Activated CD4-positive, alpha-beta T cell treated with anti-CD3 and anti-CD28 coated beads, Interleukin-2, amount 50 U/mL, for 24 hours (primary cell): ENCODE results near the gene STK32A.
"Not testable (repeated sequence)": the region's sequence is repeated elsewhere in the genome, so short reads cannot be mapped to it uniquely, and the experiment has no call there.

ENCODE experiments used
- DNase-seq, 2 donors: peaks; one replicate each; pipeline ENCODE4 v3.0.0-alpha.2; 2020; ENCODE audit warnings: low read depth in 1 of 2, low spot score in 1 of 2

STK32A gene

DNA sequence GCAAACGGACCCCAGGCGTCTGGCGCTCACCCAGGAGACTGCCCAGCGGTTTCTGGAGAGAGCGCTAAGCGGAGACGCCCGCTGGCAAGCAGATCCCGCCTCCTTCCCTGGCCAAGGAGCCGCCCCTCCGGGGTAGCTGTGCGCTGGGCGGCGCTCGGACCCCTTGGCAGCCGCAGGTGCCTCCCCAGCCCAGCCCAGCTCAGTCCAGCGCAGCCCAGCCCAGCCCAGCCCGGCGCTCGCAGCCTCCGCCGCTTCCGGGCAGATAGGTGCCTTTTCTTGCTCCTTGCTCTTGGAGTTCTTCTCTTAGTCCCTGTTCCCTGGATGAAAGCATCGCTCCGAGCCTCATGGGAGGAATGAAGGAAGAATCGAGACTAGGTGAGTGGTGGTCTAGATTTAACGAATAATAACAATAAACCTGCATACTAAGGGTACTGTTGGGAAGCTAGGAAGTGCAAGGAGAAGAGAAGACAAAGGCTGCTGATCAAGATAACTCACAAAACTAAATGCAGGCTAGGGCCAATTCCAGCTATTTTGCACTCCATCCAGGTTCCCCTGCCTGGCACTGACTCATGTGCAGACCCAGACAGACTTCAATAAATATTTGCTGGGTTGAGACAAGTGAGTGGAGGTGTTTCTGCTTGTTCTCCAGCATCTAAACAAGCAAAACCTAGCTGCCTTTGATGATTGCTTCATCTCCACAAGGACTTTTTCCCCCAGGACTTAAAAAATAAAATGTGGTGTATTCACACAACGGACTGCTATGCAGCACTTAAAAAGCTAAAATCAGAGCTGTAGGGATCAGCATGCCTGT, at the start of gene STK32A:
Gene STK32A (plus strand): TSS at position 202 of the 811 bp plus-strand sequence. CDS start 4,609 bp downstream, outside the sequence.
- no peak for DNase-seq

DNA sequence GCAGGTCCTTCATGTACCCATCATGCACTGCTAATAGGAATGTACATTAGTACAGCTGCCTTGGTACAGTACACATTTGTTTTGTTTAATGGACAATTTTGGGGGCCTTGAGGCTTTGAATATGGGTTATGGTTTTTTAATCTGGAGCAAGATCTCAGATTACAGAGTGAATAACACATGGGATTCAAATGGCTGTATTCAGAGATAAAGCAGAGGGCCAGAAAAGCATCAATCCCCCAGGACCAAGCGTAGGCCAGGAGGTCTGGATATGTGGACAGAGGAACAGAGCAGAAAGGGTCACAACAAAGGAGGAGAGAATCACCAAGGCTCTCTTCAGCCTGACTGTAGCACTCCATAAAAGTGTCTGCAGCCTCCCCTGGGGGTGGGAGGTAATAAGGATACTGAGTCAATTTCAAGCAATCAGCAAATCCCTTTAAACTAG, 47.7 kb upstream of the STK32A start:
- DNase-seq, result no peak

DNA sequence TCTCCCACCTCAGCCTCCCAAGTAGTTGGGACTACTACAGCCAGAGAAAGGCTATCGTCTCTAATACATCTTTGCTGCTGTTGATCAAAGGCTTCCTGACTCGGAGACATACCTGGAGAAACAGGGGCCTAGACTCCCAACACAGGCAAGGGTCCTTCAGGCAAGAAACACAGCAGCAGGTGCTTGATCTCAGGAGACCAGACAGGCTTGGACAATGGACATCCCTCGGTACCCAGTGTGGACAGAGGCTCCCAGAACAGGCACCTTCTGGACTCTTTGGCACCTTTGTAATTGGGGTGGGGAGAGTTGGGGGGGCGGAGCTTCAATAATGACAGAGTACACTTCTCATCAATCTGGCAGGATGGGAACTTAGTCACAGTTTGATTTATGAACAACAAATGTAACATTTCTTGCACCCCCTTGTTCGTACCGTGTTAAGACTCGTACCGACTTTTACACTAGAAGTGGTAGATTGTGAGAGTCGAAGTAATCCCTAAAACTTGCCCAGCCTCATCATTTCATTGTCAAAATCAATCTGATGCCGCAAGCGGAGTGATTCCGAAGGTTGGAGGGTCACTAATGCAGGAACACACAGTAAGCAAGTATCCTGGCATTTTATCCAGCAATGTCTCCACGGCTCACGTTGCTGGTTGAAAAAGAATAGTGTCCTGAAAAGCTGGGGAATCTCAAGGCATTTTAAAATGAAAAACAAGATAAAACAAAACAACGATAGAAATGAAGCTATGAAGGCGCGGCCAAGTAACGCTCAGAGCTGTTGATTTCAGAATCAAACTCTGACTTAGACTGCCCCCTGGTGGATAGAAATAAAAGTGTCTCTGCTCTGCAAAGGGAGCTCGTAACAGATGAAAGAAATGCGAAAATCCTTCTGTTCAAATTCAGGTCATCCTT, 46.4 kb upstream of the STK32A start:
- DNase-seq, result peak in 1 of 2 donors; percentile 33

DNA sequence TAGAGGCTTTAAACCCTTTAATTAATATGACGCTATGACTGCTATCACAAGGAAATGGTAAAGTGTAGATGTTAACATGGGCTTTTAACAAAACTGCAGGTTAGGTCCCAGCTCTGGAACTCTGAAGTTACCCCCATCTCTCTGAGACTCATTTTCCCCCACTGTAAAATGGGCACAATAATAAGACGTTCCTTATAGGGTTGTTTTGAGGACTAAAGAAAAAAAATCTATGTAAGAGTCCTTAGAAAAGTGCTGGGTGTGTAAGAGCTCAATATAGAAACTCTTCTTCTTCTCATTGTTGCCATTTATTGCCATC, 45.8 kb upstream of the STK32A start:
- DNase-seq, result no peak

DNA sequence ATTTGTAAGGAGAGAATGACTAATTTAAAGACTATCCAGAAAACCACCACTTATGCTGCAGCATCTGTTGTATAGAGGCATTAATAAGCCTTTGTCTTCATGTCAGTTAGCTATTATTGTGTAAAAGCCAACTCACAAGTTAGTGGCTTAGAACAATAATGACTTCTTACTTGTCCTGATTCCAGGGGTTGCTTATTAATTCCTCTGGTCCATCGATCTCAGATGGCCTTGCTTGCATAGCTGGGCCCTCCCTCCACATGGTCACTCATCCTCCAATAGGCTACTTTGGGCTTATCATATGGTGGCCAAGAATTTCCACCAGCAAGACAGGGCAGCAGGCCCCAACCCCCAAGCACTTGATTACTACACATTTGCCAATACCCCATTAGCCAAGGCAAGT, 44.5 kb upstream of the STK32A start:
- no peak for DNase-seq

DNA sequence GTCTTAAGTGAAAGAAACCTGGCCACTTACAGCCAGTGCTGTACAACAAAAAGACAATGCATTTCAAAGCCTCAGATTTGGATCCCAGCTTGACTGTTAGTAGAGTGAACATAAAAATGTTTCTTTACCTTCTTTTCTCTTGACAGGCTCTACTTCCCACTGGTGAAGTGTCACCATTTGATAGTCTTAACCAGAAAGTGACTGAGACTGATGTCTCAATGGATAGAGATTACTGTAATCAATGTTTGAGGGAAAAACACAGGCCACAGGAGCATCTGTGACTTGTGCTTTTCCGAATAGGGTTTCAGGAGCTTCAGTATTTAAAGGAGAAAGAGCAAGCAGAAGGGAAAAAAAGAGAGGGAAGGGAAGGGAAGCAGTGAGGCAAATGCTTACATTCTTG, 41.7 kb upstream of the STK32A start:
- no peak for DNase-seq

DNA sequence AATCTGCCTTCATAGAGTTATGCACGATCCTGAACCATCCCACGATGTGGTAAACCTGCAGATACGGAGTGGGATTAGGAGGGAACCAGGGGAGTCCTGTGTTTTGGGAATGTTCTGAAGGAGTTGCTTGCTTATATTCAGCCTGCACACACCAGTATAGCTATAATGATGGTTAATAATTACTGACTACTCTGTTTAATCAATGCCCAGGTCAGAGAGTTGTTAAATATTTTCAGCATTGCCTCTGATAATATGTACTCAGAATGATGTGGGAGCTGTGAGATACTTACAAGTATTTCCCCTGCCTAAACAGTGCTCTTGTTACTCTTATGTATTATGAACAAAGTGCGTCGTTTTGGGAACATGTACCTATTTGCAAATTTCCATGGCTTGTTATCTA, 34.8 kb upstream of the STK32A start:
- DNase-seq, result no peak

DNA sequence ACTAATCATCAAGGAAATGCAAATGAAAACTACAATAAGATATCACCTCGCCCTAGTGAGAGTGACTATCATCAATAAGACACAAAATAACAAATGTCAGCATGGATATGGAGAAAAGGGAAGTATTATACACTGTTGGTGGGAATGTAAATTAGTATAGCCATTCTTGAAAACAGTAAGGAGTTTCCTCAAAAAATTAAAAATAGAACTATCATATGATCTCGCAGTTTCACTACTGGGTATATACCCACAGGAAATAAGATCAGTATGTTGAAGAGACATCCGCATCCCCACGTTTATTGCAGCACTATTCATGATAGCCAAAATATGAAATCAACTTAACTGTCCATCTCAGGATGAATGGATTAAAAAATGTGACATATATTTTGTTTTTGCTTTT, 31.6 kb upstream of the STK32A start:
- DNase-seq, result no peak

DNA sequence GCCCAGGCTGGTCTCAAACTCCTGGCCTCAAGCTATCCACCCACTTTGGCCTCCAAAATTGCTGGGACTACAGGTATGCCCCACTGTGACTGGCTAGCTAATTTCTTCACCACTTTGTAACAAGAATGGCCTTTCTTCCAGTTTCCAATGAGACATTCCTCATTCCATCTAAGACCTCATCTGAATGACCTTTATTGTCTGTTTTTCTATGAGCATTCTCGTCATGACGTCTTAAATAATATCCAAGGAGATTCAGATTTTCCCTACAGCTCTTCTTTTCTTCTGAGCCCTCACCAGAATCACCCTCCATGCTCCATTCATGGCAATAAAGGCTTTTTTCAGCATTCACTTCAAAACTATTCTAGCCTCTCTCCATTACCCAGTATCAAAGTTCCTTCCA, 30.2 kb upstream of the STK32A start:
- DNase-seq, result no peak

DNA sequence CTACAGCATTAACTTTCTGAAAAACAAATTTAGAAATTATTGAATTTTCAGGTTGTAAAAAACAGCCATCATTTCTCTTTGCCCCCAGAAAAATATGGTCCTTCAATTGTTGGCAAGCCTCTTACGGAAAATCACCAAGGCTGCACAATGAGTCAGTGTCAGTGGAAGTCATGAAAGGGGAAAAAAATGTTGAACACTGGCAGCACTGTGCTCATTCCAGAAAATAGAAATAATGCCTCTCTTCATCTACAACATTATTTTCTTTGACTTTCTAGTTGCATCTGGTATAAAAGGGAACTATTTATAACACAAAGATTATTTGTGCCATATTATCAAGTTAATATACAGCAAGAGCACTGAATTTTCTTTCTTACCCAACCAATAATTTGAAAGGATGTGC, 26.7 kb upstream of the STK32A start:
- DNase-seq, result no peak

DNA sequence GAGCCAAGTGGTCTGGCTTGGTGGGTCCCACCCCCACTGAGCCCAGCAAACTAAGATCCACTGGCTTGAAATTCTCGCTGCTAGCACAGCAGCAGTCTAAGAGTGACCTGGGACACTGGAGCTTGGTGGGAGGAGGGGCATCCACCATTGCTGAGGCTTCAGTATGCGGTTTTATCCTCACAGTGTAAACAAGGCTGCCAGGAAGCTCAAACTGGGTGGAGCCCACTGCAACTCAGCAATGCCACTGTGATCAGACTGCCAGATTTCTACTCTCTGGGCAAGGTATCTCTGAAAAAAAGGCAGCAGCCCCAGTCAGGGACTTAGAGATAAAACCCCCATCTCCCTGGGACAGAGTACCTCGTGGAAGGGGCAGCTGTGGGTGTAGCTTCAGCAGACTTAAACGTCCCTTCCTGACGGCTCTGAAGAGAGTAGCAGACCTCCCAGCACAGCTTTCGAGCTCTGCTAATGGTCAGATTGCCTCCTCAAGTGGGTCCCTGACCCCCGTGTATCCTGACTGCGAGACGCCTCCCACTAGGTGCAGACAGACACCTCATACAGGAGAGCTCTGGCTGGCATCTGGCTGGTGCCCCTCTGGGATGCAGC, 18.2 kb upstream of the STK32A start:
- no peak for DNase-seq

DNA sequence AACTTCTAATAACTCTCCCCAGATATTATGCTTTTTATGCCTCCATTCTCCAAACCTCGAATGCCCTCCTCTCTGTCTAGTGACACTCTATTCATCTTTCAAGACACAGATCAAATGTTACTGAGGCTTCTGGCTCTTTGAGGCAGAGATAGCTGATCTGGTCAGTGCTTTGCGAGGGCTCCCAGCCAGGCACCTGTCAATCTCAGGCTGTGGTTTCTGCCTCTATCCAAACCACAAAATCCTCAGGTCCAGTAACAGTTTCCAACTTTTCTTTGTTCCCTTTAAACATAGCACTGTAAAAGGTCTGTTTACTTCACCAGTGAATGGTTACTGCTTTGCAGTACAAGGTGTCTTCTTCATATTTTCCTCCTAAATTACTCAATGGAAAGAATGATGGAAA, 11.5 kb upstream of the STK32A start:
- DNase-seq, result no peak

DNA sequence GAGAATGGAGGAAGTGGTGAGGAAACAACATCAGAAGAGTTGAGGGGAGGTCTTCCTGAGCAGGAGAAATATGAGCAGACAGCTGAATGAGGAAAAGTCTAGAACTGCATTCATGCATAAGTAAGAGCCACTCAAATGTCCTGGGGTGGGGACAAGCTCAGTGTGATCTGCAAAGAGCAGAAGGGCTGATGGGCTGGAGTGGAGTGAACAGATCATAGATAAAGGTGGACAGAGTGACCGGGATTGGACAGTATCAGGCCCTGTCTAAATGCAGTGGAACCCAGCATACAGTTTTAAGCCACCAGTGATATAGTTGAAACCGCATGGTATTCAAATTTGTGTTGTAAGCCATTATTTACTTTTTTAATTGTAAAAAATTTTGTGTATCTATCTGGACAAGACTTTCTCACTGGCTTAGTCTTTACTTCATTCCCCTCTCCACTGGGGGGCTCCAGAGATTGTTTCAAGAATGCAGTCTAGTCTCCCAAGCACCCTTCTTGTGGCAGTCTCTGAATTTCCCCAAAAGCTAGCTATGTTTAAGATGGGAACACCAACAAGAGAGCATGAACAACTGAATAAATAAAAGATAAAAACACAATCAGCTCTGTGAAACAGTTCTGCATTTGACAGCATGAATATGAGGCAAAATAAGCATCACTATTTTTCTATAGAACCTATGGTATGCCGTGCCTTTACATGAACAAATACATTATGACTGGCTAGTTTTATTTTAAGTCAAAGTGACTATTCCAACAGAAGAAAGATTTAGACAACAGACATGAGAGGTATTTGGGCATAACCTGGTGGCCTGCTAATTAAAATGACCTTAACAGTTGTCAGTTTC, 10.7 kb upstream of the STK32A start:
- DNase-seq, result no peak

DNA sequence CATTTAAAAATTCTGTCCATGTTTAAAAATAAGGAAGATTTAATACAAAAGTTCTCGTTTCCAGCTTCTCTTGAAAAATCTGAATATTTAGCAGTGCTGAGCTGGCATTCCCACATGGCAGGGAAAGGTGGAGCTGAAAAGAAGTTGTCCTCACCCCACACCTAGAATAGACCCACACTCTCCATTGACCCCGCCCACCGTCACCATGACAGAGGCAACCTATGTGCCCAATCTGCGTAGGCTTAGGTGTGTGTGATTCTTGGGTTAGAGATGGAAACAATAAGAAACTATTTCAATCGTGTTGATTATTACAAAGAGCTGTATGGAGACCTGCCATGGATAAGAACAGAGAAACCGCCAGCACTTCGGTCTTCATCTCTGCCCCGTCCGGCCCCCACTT, 8.9 kb upstream of the STK32A start:
- DNase-seq, result no peak

DNA sequence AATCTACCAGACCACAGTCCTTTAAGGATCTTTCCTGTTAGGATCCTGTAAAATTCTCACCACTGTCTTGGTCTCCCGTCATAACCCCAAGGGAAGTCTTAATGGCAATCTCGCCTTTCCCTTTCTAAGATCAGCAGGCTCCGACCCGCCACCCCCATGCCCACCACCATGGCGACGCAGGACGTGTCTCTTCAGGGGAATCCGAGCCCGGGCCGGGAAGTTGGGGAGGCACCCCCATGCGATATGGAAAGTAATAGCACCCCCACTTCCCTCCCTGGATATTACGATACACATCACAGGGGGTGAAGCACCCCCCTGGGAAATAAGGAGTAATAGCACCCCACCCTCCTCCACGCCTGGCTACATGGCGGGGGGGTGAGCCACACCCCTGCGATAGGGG, 8.3 kb upstream of the STK32A start:
- DNase-seq, result no peak

DNA sequence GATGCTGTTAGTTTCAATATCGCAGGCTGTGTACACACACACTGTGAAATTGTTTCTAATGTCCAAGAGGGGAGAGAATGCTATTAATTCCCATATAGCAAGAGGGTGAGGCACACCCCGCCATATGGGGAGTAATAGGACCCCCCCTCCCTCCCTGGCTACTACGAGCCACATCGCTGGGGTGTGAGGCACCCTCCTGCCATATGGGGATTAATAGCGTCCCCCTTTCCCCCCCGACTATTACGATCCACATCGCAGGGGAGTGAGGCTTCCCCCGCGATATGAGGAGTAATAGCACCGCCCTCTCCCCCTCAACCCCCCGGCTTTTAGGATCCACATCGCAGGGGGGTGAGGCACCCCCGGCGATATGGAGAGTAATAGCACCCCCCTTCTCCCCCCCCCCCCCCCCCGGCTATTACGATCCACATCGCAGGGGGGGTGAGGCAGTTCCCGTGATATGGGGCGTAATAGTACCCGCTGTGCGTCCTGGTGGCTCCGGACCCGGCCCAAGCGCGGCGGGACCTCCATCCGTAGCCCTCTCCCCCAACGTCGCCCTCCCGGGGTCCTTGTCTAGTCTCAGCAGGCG, 494 bp upstream of the STK32A start:
- DNase-seq, result no peak

DNA sequence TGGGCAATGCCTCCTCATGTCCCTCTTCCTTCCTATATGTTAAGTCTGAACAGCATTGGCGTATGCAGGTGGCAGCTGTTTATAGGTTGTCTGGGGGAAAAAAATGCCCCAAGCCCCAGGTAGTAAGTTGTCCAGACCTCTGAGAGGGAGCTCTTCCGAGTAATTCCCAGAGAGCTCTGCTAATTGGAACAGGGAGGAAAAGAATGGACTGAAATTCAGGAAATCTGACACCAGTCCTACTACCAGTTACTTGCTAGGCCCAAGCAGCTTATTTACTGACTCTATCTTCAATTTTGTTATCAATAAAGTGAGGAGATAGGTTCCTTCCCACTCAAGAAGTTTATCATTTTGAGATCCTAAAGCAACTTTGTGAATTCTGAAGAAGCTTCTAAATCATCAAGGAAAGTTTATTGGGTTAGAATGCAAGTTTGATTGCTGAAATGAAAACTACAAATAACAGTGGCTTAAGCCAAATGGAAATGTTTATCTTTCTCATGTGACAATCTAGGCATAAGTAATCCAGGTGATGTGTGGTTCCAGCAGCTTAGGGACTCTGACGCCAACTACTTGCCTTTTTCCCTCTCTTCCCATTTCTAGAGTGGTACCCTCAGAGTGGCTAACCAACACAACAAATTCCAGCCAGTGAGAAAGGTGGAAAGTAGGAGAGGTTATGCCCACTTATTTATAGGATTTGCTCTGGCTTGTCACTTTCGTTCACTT, 5.6 kb downstream of the STK32A start:
- no peak for DNase-seq

DNA sequence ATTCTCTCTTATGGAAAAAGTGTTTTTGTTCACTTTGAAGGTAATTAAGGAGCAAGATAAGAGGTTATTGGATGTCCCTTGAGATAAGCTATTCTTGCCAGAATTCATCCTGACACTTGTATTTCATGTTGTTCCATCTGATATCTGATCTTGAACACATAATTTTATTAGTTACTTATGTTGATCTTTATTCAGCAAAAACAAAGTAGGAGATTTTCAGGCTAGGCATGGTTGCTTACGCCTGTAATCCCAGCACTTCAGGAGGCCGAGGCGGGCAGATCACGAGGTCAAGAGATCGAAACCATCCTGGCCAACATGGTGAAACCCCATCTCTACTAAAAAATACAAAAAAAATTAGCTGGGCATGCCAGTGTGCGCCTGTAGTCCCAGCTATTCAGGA, 8.4 kb downstream of the STK32A start:
- DNase-seq, result not testable (repeated sequence)

DNA sequence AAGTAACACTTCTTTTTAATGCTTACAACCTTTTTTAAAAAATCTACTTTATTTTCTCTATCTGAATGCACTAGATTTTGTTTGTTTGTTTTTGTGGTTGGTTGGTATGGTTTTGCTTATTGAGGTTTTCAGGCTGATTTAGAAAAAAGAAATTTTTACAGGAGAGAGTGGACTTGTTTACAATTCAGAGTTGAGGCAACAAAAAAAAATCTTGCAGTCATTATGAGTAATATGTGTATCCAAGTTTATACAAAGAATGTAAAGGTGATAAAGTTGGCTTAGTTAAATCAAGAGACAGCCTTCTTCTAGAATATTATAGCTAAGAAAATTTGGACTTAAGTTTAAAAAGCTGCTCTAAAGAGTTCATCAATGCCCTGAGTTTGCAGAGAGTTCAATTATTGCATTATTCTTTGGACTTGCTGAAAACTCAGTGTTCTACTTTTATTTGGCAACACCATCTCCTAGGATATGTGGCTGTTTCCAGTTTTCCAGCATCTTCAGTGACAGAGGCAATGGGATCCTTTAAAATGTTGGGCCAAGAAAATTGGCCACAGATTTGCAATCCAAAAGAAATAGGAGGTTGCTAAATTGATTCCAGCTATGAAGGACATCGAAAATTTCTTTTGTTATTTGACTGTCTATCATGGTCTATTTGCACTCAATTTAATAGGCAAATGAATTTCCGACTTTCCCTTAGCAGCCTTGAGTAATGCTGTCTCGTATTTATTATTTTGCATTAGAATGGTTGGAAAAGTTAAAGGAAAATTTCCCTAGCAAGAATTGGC, 10.7 kb downstream of the STK32A start:
- no peak for DNase-seq
